Dendritic cell treated with granulocyte-macrophage colony-stimulating factor and Interleukin-4, amounts not matched to agents 40 ng/mL and 50 ng/mL, for 4 days (primary cell): ENCODE data around the gene SLC22A6.
"Not testable (repeated sequence)": the region's sequence is repeated elsewhere in the genome, so short reads cannot be mapped to it uniquely, and the experiment has no call there.

Experiments
- H3K27ac Mint-ChIP-seq: one replicate; pipeline ENCODE4 v1.8.0; 2022; ENCODE audit warnings: mild to moderate bottlenecking, mixed read lengths
- H3K27me3 Mint-ChIP-seq: one replicate; pipeline ENCODE4 v1.8.0; 2022; ENCODE audit warnings: mild to moderate bottlenecking, mixed read lengths
- H3K36me3 Mint-ChIP-seq: one replicate; pipeline ENCODE4 v1.8.0; 2022; ENCODE audit warnings: low read depth, mixed read lengths
- H3K4me1 Mint-ChIP-seq: one replicate; pipeline ENCODE4 v1.8.0; 2022; ENCODE audit warnings: low read depth, mixed read lengths
- H3K4me3 Mint-ChIP-seq: one replicate; pipeline ENCODE4 v1.8.0; 2022; ENCODE audit warnings: mild to moderate bottlenecking, moderate library complexity, mixed read lengths
- H3K9me3 Mint-ChIP-seq: one replicate; pipeline ENCODE4 v1.8.0; 2022; ENCODE audit warnings: mixed read lengths
- intact Hi-C: fragments of 100-400 bp; cut with micrococcal nuclease; formaldehyde crosslinking; loops from one replicate; pipeline ENCODE4 v1.15.0; 2022

The SLC22A6 gene

DNA sequence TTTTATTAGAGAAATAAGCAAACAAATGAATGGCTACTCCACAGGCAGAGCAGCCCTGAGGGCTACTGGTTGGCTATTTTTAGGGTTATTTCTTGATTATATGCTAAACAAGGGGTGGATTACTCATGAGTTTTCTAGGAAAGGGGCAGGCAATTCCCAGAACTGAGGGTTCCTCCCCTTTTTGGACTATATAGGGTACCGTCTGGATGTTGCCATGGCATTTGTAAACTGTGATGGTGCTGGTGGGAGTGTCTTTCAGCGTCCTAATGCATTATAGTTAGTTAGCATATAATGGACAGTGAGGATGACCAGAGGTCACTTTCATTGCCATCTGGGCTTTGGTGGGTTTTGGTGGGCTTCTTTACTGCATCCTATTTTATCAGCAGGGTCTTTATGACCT, 19.2 kb downstream of the SLC22A6 start:
- intact Hi-C loops: no loop called here
- Mint-ChIP-seq H3K27me3 (peaks cover 26% of the 10 kb centered on the region), H3K36me3 (no peaks in the 10 kb centered on the region), H3K4me1 (no peaks in the 10 kb centered on the region), H3K9me3 (no peaks in the 10 kb centered on the region), H3K27ac (no peak overlapping the region), H3K4me3 (no peak overlapping the region)

DNA sequence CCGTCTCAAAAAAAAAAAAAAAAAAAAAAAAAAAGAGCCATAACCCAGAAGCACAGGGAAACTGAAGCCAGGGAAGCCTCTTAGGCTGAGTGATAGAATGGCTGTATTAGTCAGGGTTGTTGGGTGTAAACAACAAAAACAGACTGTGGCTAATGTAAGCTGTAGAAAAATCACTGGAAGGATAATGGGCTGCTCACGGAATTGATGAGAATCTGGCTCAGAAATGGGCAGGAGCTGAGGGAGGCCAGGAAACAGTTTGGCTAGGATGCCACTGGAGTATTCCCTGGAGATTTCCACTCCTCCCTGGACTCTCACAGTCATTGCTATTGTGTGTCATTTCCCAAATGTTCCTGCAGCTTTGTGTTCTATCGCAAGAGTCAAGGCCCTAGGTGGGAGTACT, 22.4 kb downstream of the SLC22A6 start:
- H3K36me3 Mint-ChIP-seq: no peaks in the 10 kb centered on the region

DNA sequence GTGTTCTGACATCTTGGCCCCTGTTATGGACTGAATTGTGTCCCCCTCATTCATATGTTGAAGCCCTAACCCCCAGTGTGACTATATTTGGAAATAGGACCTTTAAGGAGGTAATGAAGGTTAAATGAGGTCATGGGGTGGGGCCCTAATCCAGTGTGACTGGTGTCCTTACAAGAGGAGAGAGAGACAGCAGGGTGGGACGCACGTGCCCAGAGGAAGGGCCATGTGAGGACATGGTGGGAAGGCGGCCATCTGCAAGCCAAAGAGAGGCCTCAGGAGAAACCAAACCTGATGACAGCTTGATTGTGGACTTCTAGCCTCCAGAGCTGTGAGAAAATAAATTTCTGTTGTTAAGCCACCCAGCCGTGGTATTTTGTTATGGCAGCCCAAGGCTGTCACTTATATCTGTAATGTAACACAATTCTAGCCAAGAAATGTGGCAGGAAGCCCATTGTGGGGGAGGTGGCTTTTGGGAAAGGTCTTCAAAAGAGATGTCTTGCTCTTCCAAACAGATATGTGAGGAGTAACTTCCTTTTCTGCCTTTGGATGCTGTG, 23.7 kb downstream of the SLC22A6 start:
- intact Hi-C loops: no loop called here
- Mint-ChIP-seq H3K36me3 (no peaks in the 10 kb centered on the region), H3K4me3 (no peak overlapping the region), H3K27me3 (peaks cover 8% of the 10 kb centered on the region), H3K9me3 (no peaks in the 10 kb centered on the region), H3K27ac (no peak overlapping the region), H3K4me1 (peaks cover 8% of the 10 kb centered on the region)

More for the DNA sequence above, 22.4 kb downstream of the SLC22A6 start:
- Mint-ChIP-seq H3K4me1 (peaks cover 8% of the 10 kb centered on the region), H3K4me3 (no peak overlapping the region), H3K9me3 (no peaks in the 10 kb centered on the region), H3K27ac (no peak overlapping the region), H3K27me3 (peaks cover 15% of the 10 kb centered on the region)
- intact Hi-C loops: no loop called here

DNA sequence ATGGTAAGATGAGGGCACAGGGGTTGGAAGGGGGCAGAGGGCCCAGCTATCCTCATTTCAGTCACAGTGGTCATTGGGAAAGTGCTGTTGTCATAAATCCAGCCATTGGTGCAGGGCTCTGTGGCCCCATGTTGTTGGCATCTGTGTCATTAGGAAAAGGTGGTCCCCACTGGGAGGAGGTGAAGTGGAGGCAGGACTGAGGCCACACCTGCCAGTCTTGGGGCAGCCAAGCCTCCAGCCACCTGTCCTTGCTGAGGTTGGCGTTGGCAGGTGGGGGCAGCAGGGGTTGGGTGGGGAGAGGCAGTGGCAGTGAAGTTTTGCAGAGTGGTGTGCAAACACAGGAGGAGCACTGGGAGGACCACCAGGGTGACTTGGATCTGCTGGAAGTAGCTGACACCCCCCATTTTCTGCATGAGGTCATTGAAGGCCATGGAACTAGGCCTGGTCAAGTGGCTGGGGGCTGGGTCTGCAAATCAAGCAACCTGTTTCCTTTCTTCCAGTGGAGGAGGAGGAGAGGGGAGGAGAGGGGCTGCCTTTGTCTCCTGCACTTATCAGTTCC, 25.3 kb downstream of the SLC22A6 start:
- Mint-ChIP-seq H3K36me3 (no peaks in the 10 kb centered on the region), H3K4me3 (no peak overlapping the region)
- intact Hi-C loops: no loop called here

DNA sequence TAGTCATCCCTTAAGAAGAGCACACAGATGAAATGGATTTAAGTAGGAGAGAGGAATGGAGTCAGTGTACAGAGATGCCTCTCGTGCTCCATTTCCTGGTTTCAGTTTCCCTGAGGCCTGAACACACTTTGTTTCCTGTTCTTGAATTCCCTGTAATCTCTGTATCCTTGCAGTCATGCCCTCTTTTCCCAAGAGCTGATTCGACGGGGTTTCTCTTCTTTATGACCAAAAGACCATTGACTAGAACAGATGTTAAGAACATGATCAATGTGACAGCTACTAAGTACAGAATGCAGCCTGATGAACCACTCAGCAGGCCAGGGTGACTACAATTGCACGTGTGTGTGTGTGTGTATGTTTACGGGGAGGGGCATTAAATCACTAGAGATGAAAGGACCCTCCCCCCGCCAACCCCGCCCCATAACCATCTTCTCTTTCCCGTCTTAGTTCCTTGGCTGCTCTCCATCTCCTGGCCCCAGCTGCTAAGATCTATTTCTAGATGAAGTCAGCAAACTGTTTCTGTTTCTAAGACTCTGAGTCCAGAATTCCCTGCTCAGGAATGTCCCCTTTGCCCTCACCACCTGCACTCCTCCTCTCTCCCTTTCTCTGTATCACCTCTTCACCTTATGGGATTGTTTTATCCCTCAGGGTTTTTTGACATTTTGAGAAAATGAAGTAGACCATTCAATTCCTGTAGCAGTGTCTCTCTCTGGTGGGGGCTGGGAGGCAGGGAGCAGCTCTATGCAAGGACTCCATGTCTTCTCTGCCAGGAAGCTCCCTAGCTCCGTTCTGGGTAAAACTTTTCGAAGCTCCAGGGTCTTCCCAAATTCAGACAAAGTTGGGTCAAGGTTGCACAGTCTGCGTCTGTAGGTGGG, 26.0 kb downstream of the SLC22A6 start:
- H3K4me3 Mint-ChIP-seq: no peak overlapping the region
- intact Hi-C loops: no loop called here
- no peak overlapping the region for H3K27ac Mint-ChIP-seq
- no peaks in the 10 kb centered on the region for H3K9me3 Mint-ChIP-seq
- H3K4me1 Mint-ChIP-seq: peaks cover 8% of the 10 kb centered on the region
- no peaks in the 10 kb centered on the region for H3K36me3 Mint-ChIP-seq
- H3K27me3 Mint-ChIP-seq: peaks cover 6% of the 10 kb centered on the region

More for the DNA sequence above, 25.3 kb downstream of the SLC22A6 start:
- no peak overlapping the region for H3K27ac Mint-ChIP-seq
- H3K9me3 Mint-ChIP-seq: no peaks in the 10 kb centered on the region
- H3K27me3 Mint-ChIP-seq: peaks cover 2% of the 10 kb centered on the region
- H3K4me1 Mint-ChIP-seq: peaks cover 8% of the 10 kb centered on the region

DNA sequence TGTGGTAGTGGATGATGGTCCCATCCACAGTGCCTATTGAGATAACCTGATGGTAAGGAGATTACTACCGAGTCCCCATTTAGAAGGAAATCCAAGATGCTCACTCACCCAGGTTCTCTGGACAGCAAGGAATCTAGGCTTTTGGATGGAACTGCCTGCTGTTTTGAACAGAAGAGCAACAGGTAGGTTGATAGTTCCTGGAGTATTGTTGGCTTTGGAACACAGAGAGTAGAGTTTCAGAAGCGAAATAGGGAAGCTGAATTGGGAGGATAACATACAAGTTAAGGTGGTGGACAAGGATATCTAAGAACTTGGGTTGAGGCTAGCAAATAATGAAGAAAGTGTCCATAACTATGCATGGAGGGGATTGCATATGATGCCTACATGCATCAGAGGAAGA, 27.6 kb downstream of the SLC22A6 start:
- no peaks in the 10 kb centered on the region for H3K36me3 Mint-ChIP-seq
- H3K27ac Mint-ChIP-seq: no peak overlapping the region
- H3K27me3 Mint-ChIP-seq: peaks cover 11% of the 10 kb centered on the region
- H3K4me1 Mint-ChIP-seq: peaks cover 8% of the 10 kb centered on the region
- H3K4me3 Mint-ChIP-seq: no peak overlapping the region
- H3K9me3 Mint-ChIP-seq: no peaks in the 10 kb centered on the region
- intact Hi-C loops: no loop called here

DNA sequence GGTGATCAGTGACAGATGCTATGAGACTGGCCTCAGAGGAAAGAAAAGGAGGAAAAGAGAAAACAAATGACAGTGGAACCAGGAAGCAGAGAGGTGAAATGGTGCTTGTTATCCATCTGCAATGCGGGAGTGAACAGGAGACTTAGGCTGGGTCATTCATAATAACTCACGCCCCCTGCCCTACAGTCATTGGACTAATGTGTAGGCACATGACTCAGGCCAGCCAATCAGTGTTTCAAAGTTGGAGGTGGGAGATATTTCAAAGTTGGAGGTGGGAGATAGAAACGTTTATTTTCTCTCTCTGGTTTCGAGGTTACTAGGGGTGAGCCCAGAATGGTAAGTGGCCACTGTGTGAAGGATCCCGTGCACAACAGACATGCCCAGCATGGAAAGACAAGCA, 30.3 kb downstream of the SLC22A6 start:
- H3K27ac Mint-ChIP-seq: no peak overlapping the region
- no peaks in the 10 kb centered on the region for H3K36me3 Mint-ChIP-seq
- no peak overlapping the region for H3K4me3 Mint-ChIP-seq
- H3K4me1 Mint-ChIP-seq: peaks cover 8% of the 10 kb centered on the region
- intact Hi-C loops: no loop called here
- no peaks in the 10 kb centered on the region for H3K9me3 Mint-ChIP-seq
- H3K27me3 Mint-ChIP-seq: peaks cover 19% of the 10 kb centered on the region

DNA sequence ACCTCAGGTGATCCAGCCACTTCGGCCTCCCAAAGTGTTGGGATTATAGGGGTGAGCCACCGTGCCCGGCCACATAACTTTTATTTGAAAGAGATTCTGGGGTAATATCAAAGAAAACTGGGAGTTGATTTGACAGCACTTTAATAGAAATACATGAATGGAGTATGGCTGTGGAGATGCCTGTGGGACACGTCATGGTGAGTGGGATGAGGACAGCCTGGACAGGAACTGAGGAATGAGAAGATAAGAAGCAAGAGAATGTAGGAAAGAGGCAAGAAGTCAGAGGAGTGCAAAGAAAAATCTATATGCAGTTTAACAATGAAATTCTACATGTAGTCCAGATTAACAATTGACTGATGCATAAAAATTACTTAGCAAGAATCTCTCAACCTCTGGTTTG, 31.0 kb downstream of the SLC22A6 start:
- no peaks in the 10 kb centered on the region for H3K36me3 Mint-ChIP-seq
- H3K4me3 Mint-ChIP-seq: no peak overlapping the region
- intact Hi-C loops: no loop called here
- H3K4me1 Mint-ChIP-seq: peaks cover 5% of the 10 kb centered on the region
- peaks cover 22% of the 10 kb centered on the region for H3K27me3 Mint-ChIP-seq
- no peaks in the 10 kb centered on the region for H3K9me3 Mint-ChIP-seq
- no peak overlapping the region for H3K27ac Mint-ChIP-seq

DNA sequence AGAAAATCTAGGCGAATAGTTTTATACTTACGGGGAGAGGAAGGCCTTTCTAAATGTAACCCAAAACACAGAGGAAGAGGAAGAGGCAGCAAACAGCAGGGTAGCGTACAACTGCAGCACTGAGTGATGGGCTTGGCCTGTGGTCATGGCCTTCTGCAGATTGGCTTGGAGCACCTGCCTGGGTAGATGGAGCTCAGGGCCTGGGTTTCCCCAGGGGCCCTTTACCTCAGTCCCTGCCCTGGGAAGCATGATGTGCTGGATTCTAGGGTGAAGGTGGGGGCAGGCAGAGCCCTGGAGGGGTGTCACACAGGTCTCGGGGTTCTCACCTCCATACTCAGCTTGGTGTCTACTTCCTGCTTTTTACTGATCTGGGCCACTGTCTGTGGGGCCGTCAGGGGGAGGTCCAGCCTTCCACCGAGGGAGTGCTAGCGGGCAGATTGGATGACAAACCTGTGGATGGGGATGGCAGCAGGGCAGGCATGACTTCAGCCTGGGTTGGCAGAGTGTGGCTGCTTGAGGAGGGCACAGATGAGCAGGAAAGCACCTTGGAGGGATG, 35.9 kb downstream of the SLC22A6 start:
- no peak overlapping the region for H3K27ac Mint-ChIP-seq
- intact Hi-C loops: no loop called here
- H3K4me1 Mint-ChIP-seq: no peaks in the 10 kb centered on the region
- H3K27me3 Mint-ChIP-seq: peaks cover 21% of the 10 kb centered on the region
- no peaks in the 10 kb centered on the region for H3K9me3 Mint-ChIP-seq
- no peaks in the 10 kb centered on the region for H3K36me3 Mint-ChIP-seq
- no peak overlapping the region for H3K4me3 Mint-ChIP-seq

DNA sequence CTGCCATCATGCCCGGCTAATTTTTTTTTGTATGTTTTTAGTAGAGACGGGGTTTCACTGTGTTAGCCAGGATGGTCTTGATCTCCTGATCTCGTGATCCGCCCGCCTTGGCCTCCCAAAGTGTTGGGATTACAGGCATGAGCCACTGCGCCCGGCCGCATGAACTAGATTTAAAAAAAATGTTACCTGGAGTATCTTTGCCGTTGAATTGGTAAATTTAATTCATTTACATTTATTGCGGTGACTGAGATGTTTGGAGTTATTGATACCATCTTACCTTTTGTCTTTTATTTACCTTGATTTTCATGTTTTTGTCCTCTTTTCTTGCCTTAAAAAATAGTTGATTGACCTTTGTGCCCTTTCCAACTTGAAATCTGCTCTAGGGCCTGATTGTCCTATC, 39.2 kb downstream of the SLC22A6 start:
- H3K27ac Mint-ChIP-seq, H3K4me1 Mint-ChIP-seq, H3K9me3 Mint-ChIP-seq, intact Hi-C loops, H3K4me3 Mint-ChIP-seq, H3K36me3 Mint-ChIP-seq: not testable (repeated sequence)
- peaks cover 23% of the 10 kb centered on the region for H3K27me3 Mint-ChIP-seq

DNA sequence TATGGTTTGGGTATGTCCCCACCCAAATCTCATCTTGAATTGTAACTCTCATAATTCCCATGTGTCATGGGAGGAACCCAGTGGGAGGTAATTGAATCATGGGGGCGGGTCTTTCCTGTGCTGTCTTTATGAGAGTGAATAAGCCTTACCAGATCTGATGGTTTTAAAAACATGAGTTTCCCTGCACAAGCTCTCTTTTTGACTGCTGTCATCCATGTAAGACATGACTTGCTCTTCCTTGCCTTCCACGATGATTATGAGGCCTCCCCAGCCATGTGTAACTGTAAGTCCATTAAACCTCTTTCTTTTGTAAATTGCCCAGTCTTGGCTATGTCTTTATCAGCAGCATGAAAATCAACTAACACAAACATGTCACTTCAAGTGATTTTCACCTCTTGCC, 47.2 kb downstream of the SLC22A6 start:
- H3K36me3 Mint-ChIP-seq, H3K27me3 Mint-ChIP-seq, H3K4me3 Mint-ChIP-seq, H3K27ac Mint-ChIP-seq, intact Hi-C loops, H3K4me1 Mint-ChIP-seq: not testable (repeated sequence)
- peaks cover 11% of the 10 kb centered on the region for H3K9me3 Mint-ChIP-seq

DNA sequence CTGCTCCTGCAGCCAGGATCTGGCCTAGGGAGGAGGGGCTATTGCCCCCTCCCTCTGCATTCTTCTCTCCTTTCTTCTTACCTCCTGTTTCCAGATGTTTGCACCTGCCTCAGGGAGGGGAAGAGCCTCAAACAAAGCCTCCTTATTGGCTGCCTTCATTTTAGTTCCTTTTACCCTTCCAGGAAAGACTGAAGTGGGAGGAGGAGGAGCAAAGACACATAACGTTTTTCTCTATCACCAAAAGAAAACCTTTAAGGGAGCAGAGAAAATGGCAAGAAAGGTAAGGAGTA, 50.3 kb downstream of the SLC22A6 start:
- peaks cover 23% of the 10 kb centered on the region for H3K27me3 Mint-ChIP-seq
- no peak overlapping the region for H3K4me3 Mint-ChIP-seq

DNA sequence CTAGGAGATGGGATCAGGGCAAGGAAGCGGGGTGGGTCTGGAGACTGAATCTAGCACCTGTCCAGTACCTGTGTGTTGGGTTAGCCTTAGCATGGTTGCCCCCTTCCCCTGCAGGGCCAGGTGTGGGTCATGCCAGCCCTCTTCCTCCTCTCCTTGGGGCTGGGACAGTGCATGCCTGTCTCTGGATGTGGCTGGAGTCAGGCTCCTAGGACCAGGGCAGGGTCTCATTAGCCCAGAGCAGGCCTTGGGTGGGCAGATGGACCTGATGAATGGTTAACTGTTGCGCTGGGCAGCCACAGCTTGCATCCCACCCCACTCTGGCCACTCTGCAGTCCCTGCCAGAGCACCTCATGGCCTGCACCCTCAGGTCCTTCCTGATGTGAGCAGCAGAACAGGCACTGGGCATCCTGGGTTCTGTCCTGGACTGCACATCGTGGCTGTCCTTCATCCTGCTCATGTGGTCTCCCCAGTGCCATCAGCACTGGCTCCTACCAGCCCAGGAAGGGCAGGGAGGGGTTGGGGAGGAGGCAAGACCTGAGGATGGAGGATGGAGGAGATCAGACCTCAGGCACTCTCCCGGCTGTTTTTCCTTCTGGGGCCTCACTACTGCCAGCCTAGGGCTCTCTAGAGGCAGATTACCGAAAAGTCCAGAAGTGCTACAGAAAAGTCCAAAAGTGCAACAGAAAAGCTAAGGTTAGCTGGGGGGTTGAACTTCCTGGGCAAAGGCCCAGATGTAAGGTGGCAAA, 50.8 kb downstream of the SLC22A6 start:
- H3K4me3 Mint-ChIP-seq: no peak overlapping the region
- H3K27me3 Mint-ChIP-seq: peaks cover 27% of the 10 kb centered on the region

More for the DNA sequence above, 50.3 kb downstream of the SLC22A6 start:
- Mint-ChIP-seq H3K9me3 (peaks cover 11% of the 10 kb centered on the region), H3K27ac (no peak overlapping the region), H3K4me1 (no peaks in the 10 kb centered on the region), H3K36me3 (no peaks in the 10 kb centered on the region)
- intact Hi-C loops: no loop called here

DNA sequence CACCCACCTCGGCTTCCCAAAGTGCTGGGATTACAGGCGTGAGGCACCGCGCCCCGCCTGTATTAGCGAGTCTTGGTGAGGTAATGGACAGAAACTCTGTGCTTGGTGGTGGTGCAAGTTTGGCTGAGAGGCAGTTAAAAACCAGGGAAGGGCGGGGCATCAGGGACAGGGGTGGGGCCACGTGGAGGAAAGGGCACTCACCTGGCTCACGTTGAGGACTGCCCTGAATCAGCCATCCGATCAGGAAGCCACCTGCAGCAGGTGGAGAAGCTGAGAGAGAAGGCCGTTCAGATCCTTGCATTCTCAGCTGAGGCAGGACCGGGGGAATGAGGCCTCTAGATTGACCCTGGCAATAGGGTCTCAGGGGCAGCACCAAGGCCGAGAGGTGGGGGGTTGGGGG, 51.5 kb downstream of the SLC22A6 start:
- H3K4me3 Mint-ChIP-seq: no peak overlapping the region
- no peak overlapping the region for H3K27ac Mint-ChIP-seq
- intact Hi-C loops: no loop called here
- no peaks in the 10 kb centered on the region for H3K36me3 Mint-ChIP-seq
- peaks cover 31% of the 10 kb centered on the region for H3K27me3 Mint-ChIP-seq
- no peaks in the 10 kb centered on the region for H3K4me1 Mint-ChIP-seq
- peaks cover 11% of the 10 kb centered on the region for H3K9me3 Mint-ChIP-seq

More for the DNA sequence above, 50.8 kb downstream of the SLC22A6 start:
- H3K27ac Mint-ChIP-seq: no peak overlapping the region
- intact Hi-C loops: no loop called here
- H3K36me3 Mint-ChIP-seq: no peaks in the 10 kb centered on the region
- peaks cover 11% of the 10 kb centered on the region for H3K9me3 Mint-ChIP-seq
- no peaks in the 10 kb centered on the region for H3K4me1 Mint-ChIP-seq
